HG02938 (cell line): ENCODE results near the gene EHBP1.
"Not testable (repeated sequence)": the region's sequence is repeated elsewhere in the genome, so short reads cannot be mapped to it uniquely, and the experiment has no call there.

Experiments
- ATAC-seq: cut with Tn5 transposase; IDR thresholded peaks from one replicate; pipeline ENCODE4 v1.9.1; 2021; ENCODE audit warnings: mild to moderate bottlenecking, moderate library complexity; ENCODE audit not compliant: unreplicated experiment

Gene EHBP1

DNA sequence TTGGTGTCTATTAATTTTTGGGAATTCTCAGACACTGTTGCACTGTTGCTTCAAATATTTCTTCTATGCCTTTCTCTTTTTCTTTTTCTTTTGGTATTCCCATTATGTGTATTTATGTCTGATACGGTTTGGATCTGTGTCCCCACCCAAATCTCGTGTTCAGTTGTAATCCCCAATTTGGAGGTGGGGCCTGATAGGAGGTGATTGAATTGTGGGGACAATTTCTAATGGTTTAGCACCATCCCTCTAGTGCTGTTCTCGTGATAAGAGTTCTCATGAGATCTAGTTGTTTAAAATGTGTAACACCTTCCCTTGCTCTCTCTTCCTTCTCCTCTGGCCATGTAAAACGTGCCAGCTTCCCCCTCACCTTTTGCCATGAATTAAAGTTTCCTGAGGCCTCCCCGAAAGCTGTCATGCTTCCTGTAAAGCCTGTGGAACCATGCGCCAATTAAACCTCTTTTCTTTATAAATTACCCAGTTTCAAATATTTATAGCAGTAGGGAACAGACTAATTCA is 26.8 kb downstream of the EHBP1 start:
- no peak for ATAC-seq

DNA sequence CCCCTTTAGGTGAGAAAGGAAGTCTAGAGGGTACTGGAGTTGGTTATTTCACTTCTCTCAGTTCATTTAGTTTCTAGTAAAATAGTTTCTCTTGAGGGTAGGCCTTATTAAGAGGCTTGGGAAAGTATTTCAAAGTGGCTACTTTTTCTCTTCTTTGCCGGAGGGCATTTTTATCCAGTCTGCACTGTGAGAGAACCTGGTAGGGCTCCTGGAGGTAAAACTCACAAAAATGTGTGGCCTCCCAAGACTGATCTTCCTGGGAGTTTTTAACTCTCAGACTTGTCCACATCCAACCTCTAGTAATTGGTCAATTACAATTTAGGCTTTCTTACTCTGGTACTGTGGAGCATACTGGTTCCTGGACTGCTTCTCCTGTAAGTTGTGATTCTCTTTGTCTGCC is 28.0 kb downstream of the EHBP1 start:
- ATAC-seq, result no peak

DNA sequence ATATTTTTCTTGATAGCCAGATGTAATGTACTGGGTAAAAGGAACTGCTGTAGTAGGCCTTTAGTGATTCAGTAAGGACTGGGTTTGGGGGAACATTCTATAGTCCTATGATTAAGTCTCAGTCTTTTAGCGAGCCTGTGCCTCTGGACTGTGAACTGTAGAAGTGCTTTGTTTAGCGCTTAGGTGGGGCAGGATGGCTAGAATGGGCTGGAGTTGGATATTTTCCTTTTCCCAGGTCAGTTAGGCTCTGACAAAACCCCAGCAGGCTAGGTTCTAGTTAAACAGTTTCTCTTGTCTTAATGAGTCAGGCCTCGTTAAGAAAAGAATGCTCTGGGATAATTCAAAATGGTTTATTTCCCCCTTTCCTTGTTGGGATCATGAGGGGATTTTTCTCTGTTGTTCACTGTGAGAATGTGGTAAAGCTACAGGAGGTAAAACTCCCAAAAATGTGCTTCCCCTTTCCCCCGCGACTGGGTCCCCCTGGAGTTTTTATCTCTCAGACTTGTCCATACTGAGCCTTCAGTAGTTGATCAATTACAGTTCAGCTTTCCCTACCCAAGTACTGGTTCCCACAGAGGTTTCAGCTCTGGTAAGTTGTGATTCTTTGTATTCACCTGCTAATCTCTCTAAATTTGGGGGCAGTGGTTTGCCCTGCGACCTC is 31.5 kb downstream of the EHBP1 start:
- ATAC-seq, result peak; percentile 38

DNA sequence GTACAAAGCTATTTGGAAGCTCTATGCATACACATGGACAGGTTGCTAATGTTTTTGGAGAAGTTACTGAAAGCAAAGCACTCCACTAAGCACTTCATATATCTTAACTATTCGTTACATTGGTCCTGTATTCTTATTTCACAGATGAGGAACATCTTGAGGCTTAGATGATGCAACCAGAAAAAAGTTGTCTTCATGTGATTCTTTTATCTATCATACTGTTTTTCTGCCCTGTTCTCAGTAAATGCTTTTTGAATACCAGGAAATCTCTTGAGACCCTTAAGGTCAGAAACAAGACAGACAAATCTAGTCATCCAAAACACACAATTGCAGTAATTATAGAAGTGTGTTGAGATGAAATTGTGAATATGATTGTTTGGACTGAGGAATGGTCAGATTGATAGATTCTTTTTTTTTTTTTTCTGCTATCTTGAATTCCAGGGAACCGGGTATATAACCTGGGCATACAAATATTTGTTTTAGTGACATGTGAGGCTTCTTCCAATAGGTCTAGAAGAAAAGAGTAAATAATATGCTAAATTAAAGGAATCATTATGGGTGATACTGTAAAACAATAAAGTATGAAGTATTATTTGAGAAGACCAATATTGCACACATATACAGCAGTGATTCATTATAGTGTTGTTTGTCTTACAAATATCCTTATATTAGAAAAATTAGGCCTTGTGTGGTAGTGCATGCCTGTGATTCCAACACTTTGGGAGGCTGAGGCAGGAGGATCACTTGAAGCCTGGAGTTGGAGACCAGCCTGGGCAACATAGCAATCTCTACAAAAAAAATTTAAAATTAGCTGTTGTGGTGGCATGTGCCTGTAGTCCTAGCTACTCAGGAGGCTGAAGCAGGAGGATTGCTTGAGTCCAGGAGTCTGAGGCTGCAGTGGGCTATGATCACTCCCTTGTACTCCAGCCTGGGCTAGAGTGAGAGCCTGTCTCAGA is 33.7 kb downstream of the EHBP1 start:
- ATAC-seq, result no peak

DNA sequence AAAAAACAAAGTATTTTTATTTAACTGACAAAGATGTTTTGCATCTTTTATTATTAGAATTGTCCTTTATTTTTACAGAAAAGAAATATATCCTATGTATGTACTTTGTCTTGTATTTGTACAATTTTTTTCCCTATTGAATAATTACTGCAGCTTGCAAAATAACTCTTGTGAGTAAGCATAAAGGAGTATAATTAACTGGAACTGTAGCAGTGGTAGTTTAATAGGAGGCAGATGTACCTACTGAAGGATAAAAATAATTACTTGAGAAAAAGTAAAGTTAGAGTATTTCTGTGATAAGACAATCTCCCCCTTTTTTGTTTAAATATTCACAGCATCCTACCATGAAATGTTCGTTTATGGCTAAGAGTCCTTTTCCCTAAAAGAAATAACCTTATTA is 34.7 kb downstream of the EHBP1 start:
- ATAC-seq, result no peak

DNA sequence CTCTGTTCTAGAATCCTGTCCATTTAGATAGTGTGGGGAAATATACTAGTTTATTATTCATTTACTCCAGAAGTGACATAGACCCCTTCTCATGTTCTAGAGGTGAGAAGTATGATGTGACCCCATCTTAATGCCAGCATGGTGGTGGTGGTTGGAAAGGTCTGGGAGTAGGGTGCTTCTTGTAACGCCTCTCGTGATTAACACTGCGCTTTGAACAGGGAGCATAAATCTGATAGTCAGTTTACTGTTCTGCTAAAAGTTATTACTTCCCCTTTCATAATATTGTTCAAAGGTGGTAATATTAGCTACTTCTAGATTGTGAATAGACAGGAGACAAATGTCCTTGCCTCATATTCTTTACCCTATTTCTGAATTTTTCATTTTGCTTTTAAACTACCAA is 35.6 kb downstream of the EHBP1 start:
- ATAC-seq, result no peak

DNA sequence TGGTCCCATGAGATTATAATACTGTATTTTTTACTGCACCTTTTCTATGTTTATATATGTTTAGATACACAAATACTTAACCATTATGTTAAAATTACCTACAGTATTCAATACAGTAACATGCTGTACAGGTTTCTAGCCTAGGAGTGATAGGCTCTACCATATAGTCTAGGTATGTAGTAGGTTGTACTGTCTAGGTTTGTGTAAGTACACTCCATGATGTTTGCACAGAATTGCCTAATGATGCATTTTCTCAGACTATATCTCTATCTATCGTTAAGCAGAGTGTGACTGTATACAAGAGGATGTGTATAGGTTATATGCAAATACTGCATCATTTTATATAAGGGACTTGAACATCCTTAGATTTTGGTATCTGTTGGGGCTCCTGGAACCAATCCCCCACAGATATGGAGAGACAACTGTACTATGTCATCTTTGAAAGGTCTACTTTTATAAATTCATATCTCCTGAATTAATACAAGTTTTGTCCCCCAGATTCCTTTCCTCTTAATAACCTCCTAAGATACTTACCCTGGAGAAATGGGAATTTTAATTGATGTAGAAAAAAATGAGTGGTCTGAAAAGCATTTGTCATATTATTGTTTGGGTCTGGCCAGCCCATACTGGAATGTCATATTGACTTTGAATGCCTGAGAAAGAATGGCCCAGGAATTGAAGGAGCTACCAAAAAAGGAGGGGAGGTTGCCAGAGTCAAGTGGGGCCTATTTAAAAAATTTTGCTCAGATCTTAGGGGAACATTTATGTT is 36.6 kb downstream of the EHBP1 start:
- no peak for ATAC-seq

DNA sequence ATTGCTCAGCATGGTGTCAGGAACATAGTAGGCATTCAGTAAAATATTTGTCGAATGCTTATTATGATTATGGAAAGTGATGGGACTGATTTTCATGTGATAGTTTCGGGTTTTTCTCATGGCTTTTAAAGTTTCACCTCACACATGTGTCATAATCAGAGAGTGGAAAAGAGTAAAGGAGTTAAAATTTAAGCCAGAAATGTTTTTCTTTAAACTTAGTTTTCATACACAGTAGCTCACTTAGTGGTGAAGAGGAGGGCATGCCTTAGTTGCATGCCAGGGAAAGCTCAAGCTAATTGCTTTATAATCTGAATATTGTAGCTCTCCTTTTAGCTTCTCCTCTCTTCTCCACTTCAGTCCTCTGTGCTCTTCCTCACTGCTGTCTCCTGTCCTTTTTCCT is 38.0 kb downstream of the EHBP1 start:
- no peak for ATAC-seq

DNA sequence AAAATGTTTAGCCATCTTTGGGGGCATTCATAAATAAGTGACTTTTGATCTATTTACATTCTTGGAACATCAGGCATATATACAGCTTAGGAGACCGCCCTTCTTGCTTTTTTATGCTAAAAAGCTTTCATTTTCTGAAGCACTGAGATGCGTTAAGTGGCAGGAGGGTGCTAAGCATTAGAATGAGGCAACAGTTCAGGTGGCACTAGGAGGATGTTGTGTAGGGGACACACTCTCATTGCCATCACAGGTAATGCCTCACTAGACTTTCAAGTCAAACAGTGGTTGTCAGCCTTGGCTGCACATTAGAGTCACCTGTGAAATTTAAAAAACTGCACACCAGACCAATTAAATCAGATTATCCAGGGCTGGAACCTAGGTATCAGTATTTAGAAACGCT is 39.1 kb downstream of the EHBP1 start:
- ATAC-seq, result no peak

DNA sequence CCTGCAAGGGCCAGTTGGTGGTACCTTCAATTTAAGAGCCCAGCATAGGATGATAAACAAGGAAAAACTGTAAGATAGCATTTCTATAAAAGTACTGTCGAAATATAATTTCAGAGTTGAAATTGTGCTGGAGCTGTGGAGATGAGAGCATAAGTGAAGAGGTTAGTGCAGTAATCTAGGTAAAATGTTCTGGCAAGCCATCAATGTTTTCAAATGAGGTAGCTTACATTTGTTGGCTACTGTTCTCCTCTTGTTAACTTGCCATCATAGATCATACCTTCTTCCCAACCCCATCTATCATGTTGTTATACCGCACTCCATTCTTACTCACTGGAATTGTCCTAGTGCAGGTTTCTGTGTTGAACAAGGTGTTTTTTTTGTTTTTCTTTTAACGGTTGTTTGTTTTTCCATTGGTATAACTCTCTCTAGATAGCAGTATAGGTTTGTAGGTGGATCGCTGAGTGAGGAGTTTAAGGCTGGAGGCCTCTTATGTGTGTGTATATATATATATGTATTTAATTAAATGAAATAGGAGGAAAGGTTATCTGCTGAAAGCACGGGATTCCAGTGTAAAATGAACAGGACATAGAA is 40.5 kb downstream of the EHBP1 start:
- ATAC-seq, result no peak

DNA sequence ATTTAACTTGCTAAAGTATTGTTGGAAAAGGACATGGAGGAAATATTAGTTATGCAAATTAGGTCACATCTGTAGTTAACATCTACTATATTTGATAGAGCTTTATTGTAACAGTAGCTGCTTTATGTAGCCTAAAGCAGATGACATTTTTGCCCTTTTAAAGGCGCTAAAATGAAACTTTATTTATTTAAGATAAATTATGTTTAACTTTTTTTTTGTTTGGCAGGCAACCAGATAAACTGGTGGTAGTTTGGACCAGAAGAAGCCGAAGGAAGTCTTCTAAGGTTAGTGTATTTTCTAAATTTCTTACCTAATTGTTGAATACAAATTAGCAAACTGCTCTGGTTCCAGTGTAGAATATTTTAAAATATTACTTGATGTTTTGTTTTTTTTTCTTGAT is 41.7 kb downstream of the EHBP1 start:
- no peak for ATAC-seq

DNA sequence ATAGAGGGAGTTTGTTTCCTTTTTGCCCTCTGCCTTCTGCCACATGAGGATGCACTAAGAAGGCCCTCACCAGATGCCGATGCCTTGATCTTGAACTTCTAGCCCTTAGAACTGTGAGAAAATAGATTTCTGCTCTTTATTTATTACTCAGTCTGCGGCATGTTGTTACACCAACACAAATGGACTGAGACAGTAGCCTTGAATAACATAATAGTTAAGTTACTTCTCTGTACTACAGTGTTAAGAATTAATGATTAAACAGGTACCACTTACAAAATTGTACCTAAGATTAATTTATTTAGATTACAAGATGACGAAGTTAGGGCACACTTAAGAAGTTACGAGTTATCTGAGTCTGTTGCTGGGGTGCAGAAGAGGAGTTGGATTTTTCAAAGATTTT is 42.4 kb downstream of the EHBP1 start:
- ATAC-seq, result no peak

DNA sequence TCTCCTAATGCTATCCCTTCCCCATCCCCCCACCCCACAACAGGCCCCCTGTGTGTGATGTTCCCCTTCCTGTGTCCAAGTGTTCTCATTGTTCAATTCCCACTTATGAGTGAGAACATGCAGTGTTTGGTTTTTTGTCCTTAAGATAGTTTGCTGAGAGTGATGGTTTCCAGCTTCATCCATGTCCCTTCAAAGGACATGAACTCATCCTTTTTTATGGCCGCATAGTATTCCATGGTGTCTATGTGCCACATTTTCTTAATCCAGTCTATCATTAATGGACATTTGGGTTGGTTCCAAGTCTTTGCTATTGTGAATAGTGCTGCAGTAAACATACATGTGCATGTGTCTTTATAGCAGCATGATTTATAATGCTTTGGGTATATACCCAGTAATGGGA is 43.6 kb downstream of the EHBP1 start:
- ATAC-seq, result not testable (repeated sequence)

DNA sequence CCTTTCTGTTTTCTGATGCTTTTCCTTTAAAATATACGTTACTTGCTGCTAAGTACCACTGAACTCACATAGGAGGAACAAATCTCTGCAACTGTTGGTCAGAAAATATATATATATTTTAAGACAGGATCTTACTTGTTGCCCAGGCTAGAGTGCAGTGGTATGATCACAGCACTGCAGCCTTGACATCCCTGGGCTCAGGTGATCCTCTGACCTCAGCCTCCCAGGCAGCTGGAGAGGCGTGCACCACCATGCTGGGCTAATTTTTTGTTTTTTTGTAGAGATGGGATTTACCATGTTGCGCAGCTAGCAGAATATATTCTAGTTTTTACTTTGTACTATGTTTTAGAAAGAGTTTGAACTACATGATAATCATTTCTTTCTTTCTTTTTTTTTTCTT is 51.5 kb downstream of the EHBP1 start:
- no peak for ATAC-seq

DNA sequence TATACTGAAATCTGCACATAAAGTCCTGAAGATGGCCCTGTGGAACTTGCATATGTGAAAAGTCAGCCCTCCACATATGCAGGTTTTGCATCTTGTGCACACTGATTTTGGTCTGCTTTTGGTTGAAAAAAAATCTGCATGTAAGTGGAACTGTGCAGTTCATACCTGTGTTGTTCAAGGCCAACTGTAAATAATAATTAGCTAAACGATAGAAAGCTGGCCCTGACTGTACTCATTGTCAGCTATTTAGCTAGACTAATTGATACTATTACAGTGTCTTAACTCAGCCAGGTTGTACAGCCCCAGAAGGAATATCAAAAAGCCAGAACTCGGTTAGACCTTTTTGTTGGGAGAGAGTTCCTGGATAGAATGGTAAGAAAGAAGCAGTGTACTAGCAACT is 54.5 kb downstream of the EHBP1 start:
- ATAC-seq, result no peak

DNA sequence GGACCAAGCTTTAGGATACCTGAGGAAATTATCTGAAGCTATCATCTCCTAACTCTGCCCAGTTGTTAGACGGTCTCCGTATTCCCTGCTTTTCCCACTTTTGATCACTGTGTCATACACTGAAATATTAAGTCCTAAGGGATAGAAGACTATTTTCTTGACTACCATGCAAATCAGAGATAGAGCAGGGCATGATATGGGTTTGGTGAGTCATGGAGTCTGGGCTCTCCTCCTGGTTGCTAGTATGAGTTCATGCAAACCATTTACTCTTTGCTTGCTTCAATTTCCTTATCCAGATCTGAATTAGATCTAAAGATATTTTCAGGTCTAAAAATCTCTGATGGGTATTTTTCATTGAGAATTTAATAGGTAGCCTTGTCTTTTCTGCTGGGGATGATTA is 55.0 kb downstream of the EHBP1 start:
- ATAC-seq, result no peak

DNA sequence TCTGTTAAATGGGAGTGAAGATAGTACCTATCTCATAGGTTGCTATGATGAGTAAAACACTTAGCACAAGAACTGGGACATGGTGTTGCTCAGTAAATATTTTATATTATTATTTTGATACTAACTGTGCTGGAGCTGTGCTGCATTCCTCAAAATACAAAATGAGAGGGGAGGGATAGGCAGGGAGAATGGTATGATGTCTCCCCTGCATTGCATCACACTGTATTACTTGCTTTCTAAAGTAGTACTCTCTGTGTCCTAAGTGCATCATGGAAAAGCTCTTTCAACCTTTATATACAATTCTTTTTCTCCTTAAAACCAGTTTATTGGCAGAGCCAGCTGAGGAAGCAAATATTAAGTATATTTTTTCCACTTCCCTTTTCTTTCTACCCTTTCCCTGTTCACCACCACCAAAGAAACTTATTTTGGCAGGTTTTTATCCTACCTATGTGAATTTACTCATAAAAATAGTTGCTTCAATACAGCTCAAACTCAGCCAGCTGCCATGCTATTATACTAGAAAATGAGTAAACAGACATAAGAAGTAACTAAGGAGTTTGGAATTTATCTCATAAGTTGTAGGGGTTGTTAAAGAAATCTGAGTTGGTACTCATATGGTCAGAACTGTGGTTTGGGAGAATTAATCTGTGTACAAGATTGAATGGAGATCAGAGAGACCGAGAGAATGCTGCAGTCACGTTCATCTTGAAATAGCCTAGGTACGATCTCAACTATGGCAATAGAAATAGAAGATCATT is 60.3 kb downstream of the EHBP1 start:
- ATAC-seq, result no peak

DNA sequence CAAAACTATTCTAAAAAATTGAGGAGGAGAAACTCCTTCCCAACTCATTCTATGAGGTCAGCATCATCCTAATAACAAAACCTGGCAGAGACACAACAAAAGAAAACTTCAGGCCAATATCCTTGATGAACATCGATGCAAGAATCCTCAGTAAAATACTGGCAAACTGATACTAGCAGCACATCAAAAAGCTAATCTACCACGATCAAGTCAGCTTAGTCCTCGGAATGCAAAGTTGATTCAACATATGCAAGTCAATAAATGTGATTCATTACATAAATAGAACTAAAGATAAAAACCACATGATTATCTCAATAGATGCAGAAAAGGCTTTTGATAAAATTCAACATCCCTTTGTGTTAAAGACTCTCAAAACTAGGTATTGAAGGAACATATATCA is 63.1 kb downstream of the EHBP1 start:
- no peak for ATAC-seq

DNA sequence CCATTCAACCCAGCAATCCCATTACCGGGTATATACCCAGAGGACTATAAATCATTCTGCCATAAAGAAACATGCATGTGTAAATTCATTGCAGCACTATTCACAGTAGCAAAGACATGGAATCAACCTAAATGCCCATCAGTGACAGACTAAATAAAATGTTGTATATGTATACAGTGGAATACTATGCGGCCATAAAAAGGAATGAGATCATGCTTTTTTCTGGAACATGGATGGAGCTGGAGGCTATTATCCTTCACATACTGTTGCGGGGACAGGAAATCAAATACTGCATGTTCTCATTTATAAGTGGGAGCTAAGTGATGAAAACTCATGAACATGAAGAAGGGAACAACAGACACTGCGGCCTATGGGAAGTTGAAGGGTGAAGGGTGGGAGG is 65.1 kb downstream of the EHBP1 start:
- ATAC-seq, result no peak
